Activated CD4-positive, alpha-beta T cell treated with anti-CD3 and anti-CD28 coated beads, Interleukin-2, Interleukin-6, amounts not matched to agents 100 ng/mL and 50 ng/mL, durations not matched to agents 16 hours and 8 hours (primary cell): ENCODE data around the gene PLB1.
"Not testable (repeated sequence)": the region's sequence is repeated elsewhere in the genome, so short reads cannot be mapped to it uniquely, and the experiment has no call there.

ENCODE experiments used
- DNase-seq: peaks from one replicate; pipeline ENCODE4 v3.0.0-alpha.2; 2020

Gene PLB1

DNA sequence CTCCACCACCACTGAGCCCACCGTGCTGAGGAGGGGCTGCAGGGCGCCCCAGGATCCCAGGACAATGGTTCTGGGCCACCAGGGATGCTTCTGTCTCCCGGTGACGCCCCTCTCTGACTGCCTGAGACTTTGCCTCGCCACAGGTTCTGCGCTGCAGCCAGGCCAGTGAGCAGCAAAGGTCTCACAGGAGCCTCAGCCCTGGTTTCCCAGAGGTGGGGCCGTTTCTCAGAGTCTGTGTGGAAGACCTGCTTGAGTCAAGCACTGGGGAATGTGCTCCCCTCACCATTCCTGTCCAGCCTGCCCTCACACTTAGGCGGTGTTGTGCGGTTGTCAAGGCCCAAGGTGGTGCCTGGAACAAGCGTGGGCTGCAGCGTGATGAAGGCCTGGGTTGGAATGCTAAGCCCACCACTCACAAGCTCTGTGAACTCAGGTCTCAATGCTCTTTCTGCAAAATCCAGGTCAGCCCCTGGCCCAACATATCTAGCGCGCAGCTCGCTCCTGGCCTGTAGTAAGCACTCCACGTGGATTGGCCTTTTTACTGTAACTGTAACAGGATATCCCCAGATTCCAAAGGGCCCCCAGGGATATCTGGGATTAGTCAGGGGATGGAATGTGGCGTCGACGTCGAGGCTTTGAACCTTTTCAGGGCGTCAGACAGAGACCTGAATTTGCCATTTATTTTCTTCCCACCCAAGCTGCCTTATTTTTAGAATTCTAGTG lies 47.6 kb downstream of the PLB1 start:
- no peak for DNase-seq

GRCh38 chr2:28544036-28544346 lies 48.1 kb downstream of the PLB1 start:
- DNase-seq: no peak

- DNase-seq: peak; percentile 34
These were observed 48.6 kb downstream of the PLB1 start for GRCh38 chr2:28544405-28544921.

- peak; percentile 59 for DNase-seq
These were observed 49.2 kb downstream of the PLB1 start for GRCh38 chr2:28544922-28545589.

GRCh38 chr2:28545590-28546200 lies 49.8 kb downstream of the PLB1 start:
- peak; percentile 52 for DNase-seq

- no peak for DNase-seq
These were observed 50.4 kb downstream of the PLB1 start for GRCh38 chr2:28546242-28546641.

DNA sequence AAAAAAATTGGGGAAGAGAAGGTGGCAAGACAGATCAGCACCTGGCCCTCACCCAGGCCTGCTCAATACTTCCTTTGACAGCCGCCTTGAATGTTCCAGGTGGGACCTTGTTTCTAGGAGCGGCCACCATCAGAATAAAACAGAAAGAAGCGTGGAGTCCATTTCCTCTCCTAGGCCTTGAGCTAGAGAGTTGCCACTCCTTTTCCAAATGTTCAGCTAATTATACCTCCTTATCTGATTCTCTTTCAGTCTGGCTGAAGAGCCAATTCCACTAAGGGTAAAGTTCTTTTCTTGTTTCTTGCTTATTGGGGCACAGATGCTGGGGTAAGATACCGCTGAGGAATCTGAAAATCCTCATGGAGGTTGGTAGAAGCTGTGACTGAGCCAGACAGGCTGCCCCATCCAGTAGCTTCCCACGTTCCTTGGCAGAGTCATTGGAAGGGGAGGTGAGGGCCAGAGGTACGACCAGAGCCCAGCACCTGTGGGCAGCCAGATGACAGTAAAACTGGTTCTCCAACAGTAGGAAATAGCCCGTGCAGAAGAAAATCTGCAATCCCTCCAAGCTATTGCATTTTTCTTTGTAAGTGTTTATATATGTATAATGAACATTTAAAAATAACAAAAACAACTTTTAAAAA lies 51.5 kb downstream of the PLB1 start:
- no peak for DNase-seq

DNA sequence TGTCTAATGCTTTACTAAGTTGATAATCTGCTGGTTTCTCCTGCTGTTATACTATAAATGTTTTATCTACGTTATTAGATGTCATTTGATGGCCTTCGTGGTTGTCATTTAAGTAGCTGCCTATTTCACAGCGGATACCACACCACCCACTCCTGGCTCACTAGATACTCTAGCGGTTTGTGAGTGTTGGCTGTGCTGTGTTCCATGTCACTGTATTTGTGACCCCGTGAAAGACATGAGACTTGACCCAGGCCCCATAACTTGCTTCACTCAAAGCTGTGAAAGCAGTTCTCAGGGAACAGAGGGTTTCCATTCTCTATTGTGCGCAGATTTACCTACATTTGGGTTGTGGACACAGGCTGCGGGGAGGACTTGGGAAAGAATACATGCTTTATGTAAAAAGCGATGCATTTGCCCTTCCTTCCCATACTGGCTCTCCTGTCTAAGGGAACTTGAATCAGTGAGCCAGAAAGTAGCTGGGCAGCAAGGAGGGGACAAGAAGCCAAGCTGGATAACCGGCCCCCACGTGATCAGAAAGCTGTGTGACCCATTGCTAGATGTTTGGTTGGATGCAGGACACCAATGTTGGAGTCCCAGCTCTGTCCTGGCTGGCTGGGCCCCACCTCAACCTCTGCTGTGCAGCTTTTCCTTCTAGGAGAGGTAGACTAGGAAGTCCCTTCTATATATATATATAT lies 52.2 kb downstream of the PLB1 start:
- peak; percentile 38 for DNase-seq

DNA sequence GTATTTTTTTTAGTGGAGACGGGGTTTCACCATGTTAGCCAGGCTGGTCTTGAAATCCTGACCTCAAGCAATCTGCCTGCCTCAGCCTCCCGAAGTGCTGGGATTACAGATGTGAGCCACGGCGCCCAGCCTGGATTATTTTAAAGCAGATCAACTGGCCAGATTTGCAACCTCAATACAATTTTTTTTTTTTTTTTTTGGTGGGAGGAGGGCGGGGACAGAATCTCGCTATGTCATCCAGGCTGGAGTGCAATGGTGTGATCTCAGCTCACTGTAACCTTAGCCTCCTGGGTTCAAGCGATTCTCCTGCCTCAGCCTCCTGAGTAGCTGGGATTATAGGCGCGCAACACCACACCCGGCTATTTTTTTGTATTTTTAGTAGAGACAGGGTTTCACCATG lies 54.5 kb downstream of the PLB1 start:
- not testable (repeated sequence) for DNase-seq

DNA sequence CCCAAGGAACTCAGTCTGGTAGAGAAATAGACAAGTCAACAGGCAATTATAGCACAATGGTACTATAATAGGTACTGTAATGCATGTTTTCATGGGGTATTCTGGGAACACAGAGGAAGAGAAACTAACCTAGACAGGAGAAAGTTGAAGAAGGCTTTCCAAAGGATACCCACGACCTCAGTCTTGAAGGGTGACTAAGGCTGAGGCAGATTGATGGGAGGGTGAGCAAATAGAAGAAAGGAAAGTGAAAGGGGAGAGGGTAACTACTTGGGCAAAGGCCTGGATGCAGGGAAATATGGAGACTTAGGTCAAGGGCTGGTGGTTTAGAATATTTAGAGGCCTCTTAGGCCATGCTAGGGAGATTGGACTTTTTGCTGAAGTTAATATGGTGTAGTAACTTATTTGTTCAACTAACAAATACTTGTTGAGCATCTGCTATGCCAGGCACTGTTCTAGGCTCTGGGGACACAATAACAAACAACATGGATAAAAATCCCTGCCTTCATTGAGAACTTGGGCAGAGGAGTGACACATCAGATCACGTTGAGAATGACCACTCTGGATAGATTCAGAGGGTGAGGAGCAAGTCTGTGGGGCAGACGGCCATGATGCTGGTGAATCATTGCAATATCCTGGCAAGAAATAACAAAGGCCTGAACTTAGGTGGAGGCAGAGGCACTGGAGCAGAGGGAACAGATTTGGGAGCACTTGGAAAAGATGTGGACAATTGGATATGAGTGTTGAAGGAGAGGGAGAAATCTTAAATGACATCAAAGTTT lies 56.4 kb downstream of the PLB1 start:
- no peak for DNase-seq

DNA sequence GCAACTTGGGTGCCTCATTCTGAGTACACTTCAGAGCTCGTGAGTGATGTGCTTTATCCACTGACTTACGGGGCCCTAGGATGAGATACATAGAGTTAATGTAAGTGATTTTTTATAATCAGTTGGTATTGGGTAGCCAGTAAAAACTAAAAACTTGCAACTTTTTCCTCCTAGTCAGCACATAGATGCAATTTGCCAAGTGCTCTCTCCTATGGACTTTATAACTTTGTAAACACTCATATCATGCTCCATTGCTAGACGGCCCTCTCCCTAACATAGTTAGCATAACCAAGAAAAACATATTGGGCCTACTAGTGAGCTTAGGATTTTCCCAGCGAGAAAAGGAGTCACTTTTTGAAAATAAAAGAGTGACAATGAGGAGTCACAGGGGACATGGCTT lies 60.4 kb downstream of the PLB1 start:
- DNase-seq: no peak

DNA sequence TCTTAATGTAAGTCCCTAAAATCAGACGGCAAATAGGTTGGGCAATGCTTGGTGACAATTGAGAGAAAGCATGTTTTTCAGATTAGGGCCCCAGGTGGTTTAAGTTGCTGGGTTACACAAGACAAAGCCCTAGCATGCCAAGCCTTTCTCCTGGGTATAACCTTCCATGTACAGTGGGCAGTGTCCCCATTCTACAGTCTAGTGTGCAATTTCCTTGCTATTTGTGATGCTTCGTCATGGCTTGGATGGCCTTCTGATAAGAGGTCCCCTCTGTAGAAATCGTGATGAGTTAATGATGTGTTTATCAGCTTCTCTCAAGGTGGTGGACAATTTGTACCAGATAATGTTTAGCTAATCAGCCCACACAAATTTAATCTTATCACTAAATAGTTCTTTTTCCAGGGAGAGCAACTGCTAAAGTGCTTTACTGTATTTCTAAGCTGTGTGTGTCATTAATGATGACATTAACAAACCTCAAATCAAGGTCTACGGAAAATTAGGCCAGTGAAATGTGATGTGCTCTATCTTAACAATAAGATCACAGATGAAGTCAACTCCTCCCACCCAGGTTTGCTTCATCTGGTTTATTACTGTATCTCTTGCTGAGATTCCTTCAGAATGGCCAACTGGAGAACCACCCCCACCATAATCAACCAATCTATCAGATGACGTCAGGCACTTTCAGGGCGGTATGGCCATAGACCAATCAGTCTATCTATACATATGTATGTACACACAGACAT lies 61.7 kb downstream of the PLB1 start:
- DNase-seq: no peak

DNA sequence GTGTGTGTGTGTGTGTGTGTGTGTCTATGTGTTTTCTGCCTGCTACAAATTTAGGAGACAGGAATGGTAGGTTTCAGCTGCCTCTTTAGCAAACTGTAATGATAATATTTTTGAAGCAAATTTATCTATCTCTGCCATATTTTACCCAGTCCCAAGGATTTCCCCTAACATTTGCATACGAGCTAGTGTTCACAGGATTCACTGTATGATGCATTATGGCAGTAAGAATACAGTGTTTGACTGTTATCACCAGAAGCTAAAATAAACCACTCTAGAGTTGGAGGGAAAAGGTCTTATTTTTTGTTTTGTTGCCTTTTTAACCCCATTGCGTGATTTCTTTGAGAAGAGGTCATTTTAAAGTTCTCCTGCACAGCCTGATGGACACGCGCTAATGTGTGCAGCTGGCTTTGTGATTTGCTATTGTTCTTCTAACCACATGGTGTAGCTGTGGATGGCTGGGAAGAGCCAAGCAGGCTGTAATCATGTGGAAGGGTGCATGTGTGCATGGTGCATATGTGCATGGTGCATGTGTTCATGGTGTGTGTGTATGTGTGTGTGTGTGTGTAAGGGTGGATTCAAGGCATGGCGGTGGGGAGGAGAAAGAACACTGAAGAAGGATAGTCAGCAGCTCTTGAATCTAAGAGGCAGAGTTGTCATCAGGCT lies 62.4 kb downstream of the PLB1 start:
- DNase-seq: no peak

GRCh38 chr2:28558918-28559317 lies 63.1 kb downstream of the PLB1 start:
- DNase-seq: no peak

- DNase-seq: no peak
These were observed 68.0 kb downstream of the PLB1 start for GRCh38 chr2:28563869-28564268.

DNA sequence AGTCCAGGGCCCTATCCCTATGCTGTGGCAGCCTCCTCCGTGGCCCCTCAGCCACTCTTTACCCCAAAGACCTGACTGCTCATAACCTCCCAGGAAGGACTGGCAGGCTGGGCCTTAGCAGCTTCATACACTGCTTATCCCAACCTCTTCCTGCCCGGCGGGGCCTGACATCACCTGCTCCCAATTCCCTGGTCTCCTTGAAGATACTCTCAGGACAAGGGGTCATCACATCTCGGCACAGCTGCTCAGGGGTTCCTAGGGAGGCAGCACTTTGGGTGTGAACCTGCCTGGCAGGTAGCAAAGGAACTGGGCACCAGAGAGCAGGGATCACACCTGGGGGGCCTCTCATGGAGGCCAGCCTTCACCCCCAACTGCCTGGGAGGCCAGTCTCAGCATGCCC lies 68.5 kb downstream of the PLB1 start:
- no peak for DNase-seq

DNA sequence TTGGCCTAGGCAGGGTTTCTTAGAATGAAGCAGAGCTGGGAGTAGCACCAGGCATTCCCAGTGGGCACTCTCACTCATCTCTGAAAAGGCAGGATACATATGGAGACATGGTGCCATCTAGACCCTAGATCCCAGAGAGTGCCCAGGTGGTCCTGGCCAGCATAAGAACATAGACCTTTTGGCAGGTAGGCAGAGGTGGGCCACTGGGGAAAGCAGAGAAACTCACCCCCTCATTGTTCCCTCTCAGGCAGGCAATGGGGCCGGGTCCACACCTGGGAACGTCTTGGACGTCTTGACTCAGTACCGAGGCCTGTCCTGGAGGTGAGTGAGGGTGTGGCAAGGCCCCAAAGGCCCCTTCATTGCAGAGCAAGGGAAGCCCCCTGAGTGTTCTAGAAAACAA lies 69.2 kb downstream of the PLB1 start:
- DNase-seq: no peak

DNA sequence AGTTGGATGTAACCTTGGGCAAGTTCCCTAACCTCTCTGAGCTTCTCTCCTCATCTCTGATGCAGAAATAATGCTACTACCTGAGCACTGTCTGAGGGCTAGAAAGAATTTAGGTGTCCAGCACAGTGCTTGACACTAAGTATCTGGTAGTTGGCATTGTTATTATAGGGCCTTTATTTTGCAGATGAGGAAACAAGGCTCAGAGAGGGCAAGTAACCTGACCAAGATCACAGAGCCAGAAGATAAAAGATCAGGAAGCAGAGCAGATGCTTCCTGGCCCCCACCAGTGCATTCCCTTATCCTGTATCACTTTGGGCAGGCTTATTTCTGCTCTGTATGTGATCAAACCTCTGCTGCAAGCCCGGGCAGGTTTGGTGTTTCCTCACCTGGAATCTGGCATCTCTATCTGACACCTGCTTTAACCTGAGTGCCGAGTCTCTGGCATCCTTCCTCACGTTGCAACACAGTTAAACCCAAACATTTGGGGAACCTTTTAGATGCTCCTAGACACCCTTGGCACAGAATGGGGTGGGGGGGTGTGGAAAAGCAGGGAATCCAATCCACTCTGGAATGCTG lies 69.9 kb downstream of the PLB1 start:
- DNase-seq: no peak

DNA sequence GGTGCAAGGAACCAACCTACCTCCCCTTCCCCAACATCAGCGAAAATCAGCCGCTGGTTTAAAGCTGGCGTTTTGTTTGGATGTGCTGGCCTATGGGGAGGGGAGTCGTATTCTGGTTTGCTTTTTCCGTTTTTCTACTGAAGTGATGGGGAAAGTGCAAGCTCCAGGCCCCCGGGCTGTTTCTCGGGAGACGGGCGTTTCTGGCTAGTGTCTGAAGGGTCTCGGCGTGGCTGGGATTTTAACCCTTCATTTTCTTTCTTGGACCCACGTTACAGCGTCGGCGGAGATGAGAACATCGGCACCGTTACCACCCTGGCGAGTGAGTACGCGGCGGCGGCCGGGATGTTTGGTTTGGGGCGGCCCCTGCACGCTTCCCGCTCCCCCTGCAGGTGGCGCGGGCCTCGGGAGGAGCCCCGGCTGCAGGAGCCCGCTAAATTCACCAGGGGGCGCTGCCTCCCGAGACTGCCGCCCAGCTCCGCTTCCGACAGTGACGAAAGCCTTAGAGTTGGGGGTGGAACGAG lies 70.7 kb downstream of the PLB1 start:
- DNase-seq: peak; percentile 94

DNA sequence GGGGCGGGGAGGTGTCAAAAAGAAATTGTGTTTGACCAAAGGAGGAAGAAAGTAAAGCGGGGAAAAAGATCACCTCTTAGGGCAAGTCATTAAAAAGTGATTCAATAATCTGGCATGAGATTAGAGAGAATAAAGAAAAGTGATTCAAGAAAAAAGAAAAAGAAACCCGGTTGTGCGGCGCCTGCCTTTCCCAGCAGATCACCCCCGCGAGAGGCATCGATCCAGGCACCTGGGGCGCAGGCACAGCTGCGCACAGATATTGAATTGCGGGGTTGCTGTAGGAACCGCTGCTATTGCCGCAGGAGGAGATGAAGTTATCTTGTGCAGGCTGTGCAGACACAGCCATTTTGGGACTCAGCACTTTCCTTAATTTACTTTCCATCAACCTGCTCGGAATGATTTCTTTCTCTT lies 71.2 kb downstream of the PLB1 start:
- DNase-seq: no peak
